HG02885 (cell line): ENCODE measurements around the gene GPS2.

Source experiments
- ATAC-seq: cut with Tn5 transposase; IDR thresholded peaks from one replicate; pipeline ENCODE4 v1.9.1; 2021; ENCODE audit warnings: mild to moderate bottlenecking; ENCODE audit not compliant: unreplicated experiment, poor library complexity

GPS2 gene

DNA sequence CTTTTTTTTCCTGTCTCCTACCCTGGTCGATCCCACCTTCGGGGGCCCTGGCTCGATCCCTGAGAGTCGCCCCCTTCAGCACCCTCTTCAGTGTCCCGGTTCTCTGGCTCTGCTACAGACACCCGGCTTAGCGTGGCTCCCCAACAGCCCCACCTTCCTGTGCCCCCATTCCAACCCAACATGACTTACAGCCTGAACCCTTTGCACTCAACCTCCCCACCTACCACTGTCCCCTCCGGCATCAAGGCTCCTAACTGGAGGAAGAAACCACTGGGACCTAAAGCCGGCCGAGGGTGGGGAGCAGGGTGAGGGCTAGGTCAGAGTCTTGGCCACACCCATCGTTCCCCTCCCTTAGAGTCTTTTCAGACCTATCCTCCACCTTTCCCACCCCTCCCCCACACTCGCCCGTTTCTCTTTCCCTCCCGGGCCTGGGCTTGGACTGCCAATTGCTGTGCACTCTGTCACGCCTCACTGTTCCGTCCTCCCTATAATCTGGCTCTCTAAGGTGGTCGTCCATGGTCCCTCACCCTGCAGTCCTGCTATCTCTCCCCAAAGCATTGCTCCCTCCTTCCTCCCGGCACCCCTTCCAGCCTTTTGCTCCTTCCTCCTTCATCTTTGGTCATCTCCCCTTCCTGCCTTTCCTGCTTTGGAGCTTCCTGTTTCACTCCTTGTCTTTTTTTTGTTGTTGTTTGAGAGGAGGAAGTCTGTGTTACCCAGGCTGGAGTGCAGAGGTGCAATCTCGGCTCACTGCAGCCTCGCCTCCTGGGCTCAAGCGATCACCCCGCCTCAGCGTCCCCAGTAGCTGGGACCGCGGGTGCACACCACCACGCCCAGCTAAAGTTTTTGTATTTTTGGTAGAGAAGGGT is 52.0 kb downstream of the GPS2 start:
- ATAC-seq, result no peak
